Measurements from ENCODE around the gene MYRF. TPM values are rescaled to one million over a fixed set of nuclear protein-coding genes. Genes with fewer than 3 reads are reported as not detected.

The MYRF gene
- total and polyA plus RNA-seq, 4 donors: 0.23 to 2.3 (median 1.0) TPM

- H3K4me3 ChIP-seq (ENCODE audit: low read length in 2 of 2): no peak overlapping the region
- no peak for DNase-seq
- intact Hi-C loops (cut with DNase I): no loop called here
- no peak overlapping the region for H3K27ac ChIP-seq (ENCODE audit: low read depth in 1 of 2, low read length in 2 of 2)
- WGBS, 2 donors: 75 to 84% methylated on average over 13 of the region's 13 CpGs
- no peaks in the 10 kb centered on the region for H3K9me3 ChIP-seq (ENCODE audit: control insufficient read depth, low read length)
- no peaks in the 10 kb centered on the region for H3K27me3 ChIP-seq (ENCODE audit: control insufficient read depth in 1 of 2, insufficient read depth in 2 of 2, low read length in 1 of 2)
- H3K4me1 ChIP-seq (ENCODE audit: control insufficient read depth in 1 of 2, insufficient read depth in 2 of 2, low read length in 2 of 2): no peaks in the 10 kb centered on the region
- no peaks in the 10 kb centered on the region for H3K36me3 ChIP-seq (ENCODE audit: control insufficient read depth in 1 of 2, insufficient read depth in 2 of 2, low read length in 1 of 2)
- ATAC-seq (ENCODE audit: low FRiP score): no peak
Measured at GRCh38 chr11:61766353-61766841, 14.0 kb downstream of the MYRF start.

- 78% methylated on average over 11 of the region's 11 CpGs for WGBS, 2 donors
- ATAC-seq (ENCODE audit: low FRiP score): no peak
- Histone ChIP-seq H3K9me3 (ENCODE audit: control insufficient read depth, low read length) (no peaks in the 10 kb centered on the region), H3K36me3 (ENCODE audit: control insufficient read depth in 1 of 2, insufficient read depth in 2 of 2, low read length in 1 of 2) (no peaks in the 10 kb centered on the region), H3K27ac (ENCODE audit: low read depth in 1 of 2, low read length in 2 of 2) (no peak overlapping the region), H3K4me3 (ENCODE audit: low read length in 2 of 2) (no peak overlapping the region), H3K4me1 (ENCODE audit: control insufficient read depth in 1 of 2, insufficient read depth in 2 of 2, low read length in 2 of 2) (no peaks in the 10 kb centered on the region), H3K27me3 (ENCODE audit: control insufficient read depth in 1 of 2, insufficient read depth in 2 of 2, low read length in 1 of 2) (no peaks in the 10 kb centered on the region)
- DNase-seq: no peak
- intact Hi-C loops (cut with DNase I): no loop called here
Measured at GRCh38 chr11:61768376-61769076, 16.1 kb downstream of the MYRF start.

- Histone ChIP-seq H3K27ac (ENCODE audit: low read depth in 1 of 2, low read length in 2 of 2) (no peak overlapping the region), H3K36me3 (ENCODE audit: control insufficient read depth in 1 of 2, insufficient read depth in 2 of 2, low read length in 1 of 2) (no peaks in the 10 kb centered on the region), H3K4me3 (ENCODE audit: low read length in 2 of 2) (no peak overlapping the region), H3K27me3 (ENCODE audit: control insufficient read depth in 1 of 2, insufficient read depth in 2 of 2, low read length in 1 of 2) (no peaks in the 10 kb centered on the region), H3K4me1 (ENCODE audit: control insufficient read depth in 1 of 2, insufficient read depth in 2 of 2, low read length in 2 of 2) (no peaks in the 10 kb centered on the region), H3K9me3 (ENCODE audit: control insufficient read depth, low read length) (no peaks in the 10 kb centered on the region)
- 69% methylated on average over 33 of the region's 33 CpGs for WGBS, 2 donors
- no peak for ATAC-seq (ENCODE audit: low FRiP score)
- intact Hi-C loops (cut with DNase I): no loop called here
- DNase-seq: no peak
Measured at GRCh38 chr11:61769169-61769920, 16.9 kb downstream of the MYRF start.

GRCh38 chr11:61769946-61770683 lies 17.7 kb downstream of the MYRF start:
- H3K9me3 ChIP-seq (ENCODE audit: control insufficient read depth, low read length): no peaks in the 10 kb centered on the region
- intact Hi-C loops (cut with DNase I): no loop called here
- H3K27ac ChIP-seq (ENCODE audit: low read depth in 1 of 2, low read length in 2 of 2): no peak overlapping the region
- no peaks in the 10 kb centered on the region for H3K4me1 ChIP-seq (ENCODE audit: control insufficient read depth in 1 of 2, insufficient read depth in 2 of 2, low read length in 2 of 2)
- no peak overlapping the region for H3K4me3 ChIP-seq (ENCODE audit: low read length in 2 of 2)
- no peaks in the 10 kb centered on the region for H3K27me3 ChIP-seq (ENCODE audit: control insufficient read depth in 1 of 2, insufficient read depth in 2 of 2, low read length in 1 of 2)
- DNase-seq (no peak), ATAC-seq (ENCODE audit: low FRiP score) (no peak)
- H3K36me3 ChIP-seq (ENCODE audit: control insufficient read depth in 1 of 2, insufficient read depth in 2 of 2, low read length in 1 of 2): no peaks in the 10 kb centered on the region
- 87 to 89% methylated on average over 19 to 20 of the region's 20 CpGs for WGBS, 2 donors

- H3K4me1 ChIP-seq (ENCODE audit: control insufficient read depth in 1 of 2, insufficient read depth in 2 of 2, low read length in 2 of 2): no peaks in the 10 kb centered on the region
- ATAC-seq (ENCODE audit: low FRiP score) (no peak), DNase-seq (no peak)
- H3K36me3 ChIP-seq (ENCODE audit: control insufficient read depth in 1 of 2, insufficient read depth in 2 of 2, low read length in 1 of 2): no peaks in the 10 kb centered on the region
- H3K27me3 ChIP-seq (ENCODE audit: control insufficient read depth in 1 of 2, insufficient read depth in 2 of 2, low read length in 1 of 2): no peaks in the 10 kb centered on the region
- WGBS, 2 donors: 89 to 90% methylated on average over 15 of the region's 15 CpGs
- H3K9me3 ChIP-seq (ENCODE audit: control insufficient read depth, low read length): no peaks in the 10 kb centered on the region
- intact Hi-C loops (cut with DNase I): no loop called here
- H3K27ac ChIP-seq (ENCODE audit: low read depth in 1 of 2, low read length in 2 of 2): no peak overlapping the region
- no peak overlapping the region for H3K4me3 ChIP-seq (ENCODE audit: low read length in 2 of 2)
Measured at GRCh38 chr11:61771195-61771894, 18.9 kb downstream of the MYRF start.

GRCh38 chr11:61771985-61772455 lies 19.6 kb downstream of the MYRF start:
- Histone ChIP-seq H3K4me3 (ENCODE audit: low read length in 2 of 2) (no peak overlapping the region), H3K27ac (ENCODE audit: low read depth in 1 of 2, low read length in 2 of 2) (no peak overlapping the region), H3K27me3 (ENCODE audit: control insufficient read depth in 1 of 2, insufficient read depth in 2 of 2, low read length in 1 of 2) (no peaks in the 10 kb centered on the region), H3K9me3 (ENCODE audit: control insufficient read depth, low read length) (no peaks in the 10 kb centered on the region), H3K36me3 (ENCODE audit: control insufficient read depth in 1 of 2, insufficient read depth in 2 of 2, low read length in 1 of 2) (no peaks in the 10 kb centered on the region), H3K4me1 (ENCODE audit: control insufficient read depth in 1 of 2, insufficient read depth in 2 of 2, low read length in 2 of 2) (no peaks in the 10 kb centered on the region)
- DNase-seq: no peak
- intact Hi-C loops (cut with DNase I): no loop called here
- 58 to 64% methylated on average over 5 to 7 of the region's 7 CpGs for WGBS, 2 donors
- no peak for ATAC-seq (ENCODE audit: low FRiP score)

- ATAC-seq (ENCODE audit: low FRiP score) (no peak), DNase-seq (no peak)
- no peak overlapping the region for H3K4me3 ChIP-seq (ENCODE audit: low read length in 2 of 2)
Measured at GRCh38 chr11:61773356-61773755, 20.9 kb downstream of the MYRF start.

GRCh38 chr11:61773809-61774208 lies 21.4 kb downstream of the MYRF start:
- Histone ChIP-seq H3K27me3 (ENCODE audit: control insufficient read depth in 1 of 2, insufficient read depth in 2 of 2, low read length in 1 of 2) (no peaks in the 10 kb centered on the region), H3K4me3 (ENCODE audit: low read length in 2 of 2) (no peak overlapping the region), H3K27ac (ENCODE audit: low read depth in 1 of 2, low read length in 2 of 2) (no peak overlapping the region), H3K9me3 (ENCODE audit: control insufficient read depth, low read length) (no peaks in the 10 kb centered on the region), H3K4me1 (ENCODE audit: control insufficient read depth in 1 of 2, insufficient read depth in 2 of 2, low read length in 2 of 2) (no peaks in the 10 kb centered on the region), H3K36me3 (ENCODE audit: control insufficient read depth in 1 of 2, insufficient read depth in 2 of 2, low read length in 1 of 2) (no peaks in the 10 kb centered on the region)
- DNase-seq (no peak), ATAC-seq (ENCODE audit: low FRiP score) (no peak)
- 89% methylated on average over 18 of the region's 18 CpGs for WGBS, 2 donors
- intact Hi-C loops (cut with DNase I): no loop called here

More at GRCh38 chr11:61773356-61773755, 20.9 kb downstream of the MYRF start:
- Histone ChIP-seq H3K36me3 (ENCODE audit: control insufficient read depth in 1 of 2, insufficient read depth in 2 of 2, low read length in 1 of 2) (no peaks in the 10 kb centered on the region), H3K27me3 (ENCODE audit: control insufficient read depth in 1 of 2, insufficient read depth in 2 of 2, low read length in 1 of 2) (no peaks in the 10 kb centered on the region), H3K9me3 (ENCODE audit: control insufficient read depth, low read length) (no peaks in the 10 kb centered on the region), H3K27ac (ENCODE audit: low read depth in 1 of 2, low read length in 2 of 2) (no peak overlapping the region), H3K4me1 (ENCODE audit: control insufficient read depth in 1 of 2, insufficient read depth in 2 of 2, low read length in 2 of 2) (no peaks in the 10 kb centered on the region)
- WGBS, 2 donors: 58 to 72% methylated on average over 10 of the region's 10 CpGs
- intact Hi-C loops (cut with DNase I): no loop called here

All from aorta (tissue), 5 donors.